Measurements from ENCODE around the gene RHBDD3. TPM values are rescaled to one million over a fixed set of nuclear protein-coding genes. Genes with fewer than 3 reads are reported as not detected.
A peak's percentile ranks its signal among the peaks of the same experiment; 100 is the strongest.

The RHBDD3 gene
- total and polyA plus RNA-seq, 2 of the 8 experiments (the other 6 are each of a cell fraction or from before 2014, with no cell fraction given): 72.1 to 117 TPM

GRCh38 chr22:29258407-29259252, 9.2 kb downstream of the RHBDD3 start:
- no peak overlapping the region for H2BK20ac ChIP-seq (ENCODE audit: low read length)
- no peak overlapping the region for H2BK15ac ChIP-seq (ENCODE audit: low read length)
- H2AK5ac ChIP-seq (ENCODE audit: low read depth, low read length): no peak overlapping the region
- no peaks in the 10 kb centered on the region for H3K23me2 ChIP-seq (ENCODE audit: low read depth, low read length)
- H3K9ac ChIP-seq (replicated peaks in 1 of 4; ENCODE audit: extremely low read depth in 1 of 4, low read depth in 3 of 4, low read length in 3 of 4): no peak overlapping the region
- CTCF ChIA-PET (ENCODE audit: partially characterized antibody): interaction anchor here (1.0 to 4.6 kb wide), 11 partner anchors 10 to 64 kb away, joined by 3 to 34 read pairs (median 3); partner anchors contain the start of gene EMID1
- no peaks in the 10 kb centered on the region for H3K9me3 ChIP-seq (ENCODE audit: insufficient read depth in 2 of 2, low read depth in 1 of 2, low read length in 1 of 2)
- peaks cover 3 to 19% of the 10 kb centered on the region in 2 experiments for H4K20me1 ChIP-seq (replicated peaks in 1 of 2; ENCODE audit: control insufficient read depth in 1 of 2, insufficient read depth in 2 of 2, low read length in 2 of 2)
- peak overlapping the region; percentile 7 for H3K4ac ChIP-seq (replicated peaks; ENCODE audit: insufficient read length, low read depth, low read length)
- WGBS, 2 experiments (ENCODE audit: extremely low coverage in 1 of 2, insufficient coverage in 1 of 2, insufficient read length in 1 of 2, insufficient replicate concordance in 2 of 2, low coverage in 1 of 2, low lambda C conversion rate in 2 of 2, missing lambda C conversion rate in 1 of 2): 92% methylated on average over 17 of the region's 17 CpGs; no CpG with 5 or more reads in 1 of the 2 experiments
- no peak overlapping the region for H2BK120ac ChIP-seq (replicated peaks; ENCODE audit: low read depth, low read length)
- H3K36me3 ChIP-seq (ENCODE audit: control insufficient read depth in 2 of 4, insufficient read depth in 4 of 4, low read length in 3 of 4): peaks cover 0 to 14% (median 3%) of the 10 kb centered on the region in 4 experiments; a peak in 6 of 8 replicates
- no peak overlapping the region for H3K4me2 ChIP-seq (ENCODE audit: insufficient read depth in 1 of 2, low read depth in 2 of 2, low read length in 2 of 2)
- no peak overlapping the region for H3K56ac ChIP-seq (replicated peaks; ENCODE audit: insufficient read length, low read depth, low read length)
- no peak overlapping the region for H3K23ac ChIP-seq (ENCODE audit: insufficient read length)
- H3K79me1 ChIP-seq (ENCODE audit: low read depth, low read length): peaks cover 3% of the 10 kb centered on the region; the same call in 1 of the 2 replicates
- no peaks in the 10 kb centered on the region for H3K27me3 ChIP-seq (replicated peaks in 1 of 4; ENCODE audit: control insufficient read depth in 3 of 4, extremely low read depth in 1 of 4, insufficient read depth in 3 of 4, low read length in 3 of 4)
- POLR2A ChIA-PET (ENCODE audit: partially characterized antibody): interaction anchor here (0.6 to 8.6 kb wide), 14 partner anchors 11 to 59 kb away, joined by 3 to 139 read pairs (median 4); partner anchors contain the start of genes EMID1, EWSR1 and RHBDD3
- H3K18ac ChIP-seq (ENCODE audit: extremely low read depth, low read length): no peak overlapping the region
- H2BK12ac ChIP-seq (ENCODE audit: low read depth, low read length): no peak overlapping the region
- 0 out of 2 replicates have a peak overlapping the region, but pooled peaks have one; percentile 24 for H2BK5ac ChIP-seq (ENCODE audit: low read depth, low read length)
- peak overlapping the region; percentile 47 for H4K91ac ChIP-seq (replicated peaks; ENCODE audit: insufficient read length, low read length)
- H3K4me3 ChIP-seq (ENCODE audit: extremely low read depth in 1 of 4, insufficient read depth in 2 of 4, low read depth in 3 of 4, low read length in 4 of 4): no peak overlapping the region
- H3K27ac ChIP-seq (ENCODE audit: low read depth, low read length): no peak overlapping the region
- H2AFZ ChIP-seq (ENCODE audit: low read length): no peak overlapping the region
- no peak overlapping the region for H3K14ac ChIP-seq (ENCODE audit: insufficient read length)
- H4K8ac ChIP-seq (ENCODE audit: extremely low read depth, insufficient read depth, low read length): peak overlapping the region; percentile 60; the same call in 1 of the 2 replicates
- FAIRE-seq (no peak), DNase-seq (ENCODE audit: low read depth in 1 of 2, low spot score in 2 of 2) (no peak)
- peaks cover 0 to 6% (median 0%) of the 10 kb centered on the region in 4 experiments; a peak in 2 of 7 replicates for H3K4me1 ChIP-seq (replicated peaks in 1 of 4; ENCODE audit: control insufficient read depth in 3 of 4, insufficient read depth in 4 of 4, low read length in 3 of 4)
- H3K79me2 ChIP-seq (ENCODE audit: control insufficient read depth in 1 of 2, insufficient read depth in 2 of 2, low read length in 2 of 2): no peaks in the 10 kb centered on the region
- no peak overlapping the region for H4K5ac ChIP-seq (ENCODE audit: insufficient read length, low read depth, low read length)
- TF ChIP-seq BACH1 (IDR thresholded peaks at IDR 0.05; ENCODE audit: low read length): no peak
- 0 out of 2 replicates have a peak, but pooled peaks have one; percentile 12 for TF ChIP-seq POLR2AphosphoS5 (IDR thresholded peaks at IDR 0.05; ENCODE audit: low read depth, low read length)
- no peak for TF ChIP-seq TAF7 (optimal IDR thresholded peaks at IDR 0.05; ENCODE audit: borderline replicate concordance, low read depth, low read length)
